HEK293 (cell line): ENCODE data around the gene ADGB.

Source experiments
- CTCF ChIA-PET: fragments of 350-600 bp; formaldehyde crosslinking; extraction: SDS; loops from one replicate; lab custom pipeline; 2021; ENCODE audit warnings: antibody characterized with exemption; lab: Yijun Ruan, JAX
- POLR2A ChIA-PET: fragments of 300-600 bp; formaldehyde crosslinking; extraction: SDS; loops from one replicate; lab custom pipeline; 2020; ENCODE audit warnings: antibody characterized with exemption, inconsistent platforms; lab: Yijun Ruan, JAX
- H3K27ac ChIP-seq: fragments of 200-500 bp; sonication (Bioruptor generic); 2 replicates; pipeline ENCODE4 v1.5.1; 2014; ENCODE audit warnings: low read depth, low read length, control low read depth, inconsistent platforms; ENCODE audit errors: extremely low read depth
- H3K36me3 ChIP-seq, 2 experiments: fragments of 200-500 bp in 1 of 2; sonication (Bioruptor generic) in 1 of 2; 1 replicate in 1 of 2; 2 replicates in 1 of 2; pipeline ENCODE4 v1.5.1; 2014 to 2017; ENCODE audit warnings: inconsistent platforms in 2 of 2, low read length in 2 of 2; ENCODE audit not compliant: control insufficient read depth in 2 of 2, insufficient read depth in 1 of 2
- H3K4me1 ChIP-seq: fragments of 200-500 bp; sonication (Bioruptor generic); 2 replicates; pipeline ENCODE4 v1.5.1; 2014; ENCODE audit warnings: mild to moderate bottlenecking, low read length, inconsistent platforms; ENCODE audit not compliant: control insufficient read depth, insufficient read depth
- H3K4me3 ChIP-seq: 2 replicates; pipeline ENCODE4 v1.5.1; 2011; ENCODE audit warnings: low read depth, mild to moderate bottlenecking, control low read depth, low read length, moderate library complexity
- H3K9me3 ChIP-seq: fragments of 200-500 bp; sonication (Bioruptor generic); 2 replicates; pipeline ENCODE4 v1.5.1; 2014; ENCODE audit warnings: low read depth, low read length, inconsistent platforms; ENCODE audit not compliant: control insufficient read depth, insufficient read depth
- BCL11A ChIP-seq: fragments of 450-650 bp; formaldehyde crosslinking; IDR thresholded peaks from 2 replicates; pipeline ENCODE4 v1.5.1; 2016; ENCODE audit warnings: low read depth, missing biosample characterization, missing genetic modification characterization
- BCL6B ChIP-seq: fragments of 450-650 bp; formaldehyde crosslinking; IDR thresholded peaks from 2 replicates; pipeline ENCODE4 v1.5.1; 2017; ENCODE audit warnings: missing biosample characterization, missing genetic modification characterization
- CTCF ChIP-seq: fragments of 450-650 bp; formaldehyde crosslinking; IDR thresholded peaks from 2 replicates; pipeline ENCODE4 v1.5.1; 2016; ENCODE audit warnings: missing biosample characterization, missing genetic modification characterization
- HOXA7 ChIP-seq: sonication (generic); formaldehyde crosslinking; IDR thresholded peaks from 2 replicates; pipeline ENCODE4 v1.8.1; 2022; ENCODE audit warnings: missing genetic modification reagents, borderline replicate concordance
- INSM2 ChIP-seq: fragments of 450-650 bp; formaldehyde crosslinking; IDR thresholded peaks from 2 replicates; pipeline ENCODE4 v1.5.1; 2016; ENCODE audit warnings: missing biosample characterization, missing genetic modification characterization
- KLF7 ChIP-seq: fragments of 450-650 bp; formaldehyde crosslinking; IDR thresholded peaks from 2 replicates; pipeline ENCODE4 v1.5.1; 2016; ENCODE audit warnings: missing biosample characterization, missing genetic modification characterization, borderline replicate concordance
- PBX3 ChIP-seq: sonication (generic); formaldehyde crosslinking; IDR thresholded peaks from 2 replicates; pipeline ENCODE4 v1.8.1; 2022; ENCODE audit warnings: mild to moderate bottlenecking, moderate library complexity, missing genetic modification reagents
- SP7 ChIP-seq: fragments of 450-650 bp; formaldehyde crosslinking; IDR thresholded peaks from 2 replicates; pipeline ENCODE4 v1.5.1; 2016; ENCODE audit warnings: missing biosample characterization, missing genetic modification characterization
- ZBTB21 ChIP-seq: fragments of 450-650 bp; formaldehyde crosslinking; IDR thresholded peaks from 2 replicates; pipeline ENCODE4 v1.5.1; 2017; ENCODE audit warnings: missing biosample characterization, missing genetic modification characterization
- ZBTB6 ChIP-seq: fragments of 450-650 bp; formaldehyde crosslinking; IDR thresholded peaks from 2 replicates; pipeline ENCODE4 v1.5.1; 2017; ENCODE audit warnings: missing biosample characterization, missing genetic modification characterization
- ZFP41 ChIP-seq: fragments of 450-650 bp; formaldehyde crosslinking; IDR thresholded peaks from 2 replicates; pipeline ENCODE4 v1.5.1; 2016; ENCODE audit warnings: missing biosample characterization, missing genetic modification characterization, borderline replicate concordance
- ZIC2 ChIP-seq: fragments of 450-650 bp; formaldehyde crosslinking; IDR thresholded peaks from 2 replicates; pipeline ENCODE4 v1.5.1; 2016; ENCODE audit warnings: missing biosample characterization, missing genetic modification characterization
- ZNF2 ChIP-seq: fragments of 450-650 bp; formaldehyde crosslinking; IDR thresholded peaks from 2 replicates; pipeline ENCODE4 v1.5.1; 2016; ENCODE audit warnings: missing biosample characterization, missing genetic modification characterization
- ZNF335 ChIP-seq: fragments of 450-650 bp; formaldehyde crosslinking; conservative IDR thresholded peaks from 2 replicates; pipeline ENCODE4 v1.5.1; 2016; ENCODE audit warnings: missing biosample characterization, missing genetic modification characterization
- ZNF341 ChIP-seq: fragments of 450-650 bp; formaldehyde crosslinking; IDR thresholded peaks from 2 replicates; pipeline ENCODE4; 2016; ENCODE audit warnings: low read depth, missing biosample characterization, missing genetic modification characterization
- ZNF391 ChIP-seq: fragments of 450-650 bp; formaldehyde crosslinking; IDR thresholded peaks from 2 replicates; pipeline ENCODE4 v1.5.1; 2016; ENCODE audit warnings: low read depth, missing biosample characterization, missing genetic modification characterization, borderline replicate concordance
- ZNF398 ChIP-seq: fragments of 450-650 bp; formaldehyde crosslinking; IDR thresholded peaks from 2 replicates; pipeline ENCODE4 v1.5.1; 2017; ENCODE audit warnings: missing biosample characterization, missing genetic modification characterization
- ZNF449 ChIP-seq: fragments of 450-650 bp; formaldehyde crosslinking; IDR thresholded peaks from 2 replicates; pipeline ENCODE4 v1.5.1; 2017; ENCODE audit warnings: missing biosample characterization, mild to moderate bottlenecking, missing genetic modification characterization, moderate library complexity
- ZNF544 ChIP-seq: fragments of 450-650 bp; formaldehyde crosslinking; IDR thresholded peaks from 2 replicates; pipeline ENCODE4 v1.5.0; 2017; ENCODE audit warnings: missing biosample characterization, missing genetic modification characterization
- ZNF548 ChIP-seq: fragments of 450-650 bp; formaldehyde crosslinking; IDR thresholded peaks from 2 replicates; pipeline ENCODE4 v1.5.1; 2016; ENCODE audit warnings: missing biosample characterization, missing genetic modification characterization
- ZNF660 ChIP-seq: fragments of 450-650 bp; IDR thresholded peaks from 2 replicates; pipeline ENCODE4 v1.5.1; 2018; ENCODE audit warnings: missing biosample characterization, mild to moderate bottlenecking, missing genetic modification characterization
- ZNF768 ChIP-seq: fragments of 450-650 bp; formaldehyde crosslinking; IDR thresholded peaks from 2 replicates; pipeline ENCODE4 v1.5.1; 2018; ENCODE audit warnings: missing biosample characterization, mild to moderate bottlenecking, missing genetic modification characterization

Gene ADGB

GRCh38 chr6:146697921-146698320, 99.1 kb downstream of the ADGB start:
- ChIA-PET POLR2A (no interaction called here), CTCF (interaction anchor here (0.6 to 2.5 kb wide), 3 partner anchors 18 to 770 kb away, joined by 3 to 7 read pairs (median 4); no protein-coding TSS in a partner anchor)
- Histone ChIP-seq H3K4me3 (no peak overlapping the region), H3K4me1 (no peaks in the 10 kb centered on the region), H3K27ac (no peak overlapping the region), H3K9me3 (no peaks in the 10 kb centered on the region)
- TF ChIP-seq ZBTB6, result no peak
- TF ChIP-seq INSM2 (tag by site-specific recombination), result no peak
- no peak for TF ChIP-seq BCL11A (tag by site-specific recombination)
- no peak for TF ChIP-seq ZNF548 (tag by site-specific recombination)
- TF ChIP-seq ZNF544, result no peak
- no peak for TF ChIP-seq KLF7 (tag by site-specific recombination)
- TF ChIP-seq ZBTB21, result no peak
- no peak for TF ChIP-seq HOXA7 (CRISPR knock-in tag)
- TF ChIP-seq ZIC2 (tag by site-specific recombination), result no peak
- no peak for TF ChIP-seq PBX3 (CRISPR knock-in tag)
- no peak for TF ChIP-seq ZNF768
- TF ChIP-seq ZNF391 (tag by site-specific recombination), result no peak
- no peak for TF ChIP-seq ZNF398 (tag by site-specific recombination)
- no peak for TF ChIP-seq ZNF449 (tag by site-specific recombination)
- TF ChIP-seq, all 188 proteins: peak for 0
- H3K36me3 ChIP-seq, result no peaks in the 10 kb centered on the region

GRCh38 chr6:146700078-146700686, 101.4 kb downstream of the ADGB start:
- Histone ChIP-seq H3K9me3 (no peaks in the 10 kb centered on the region), H3K4me3 (no peak overlapping the region), H3K36me3 (no peaks in the 10 kb centered on the region), H3K4me1 (no peaks in the 10 kb centered on the region), H3K27ac (no peak overlapping the region)
- ChIA-PET POLR2A (interaction anchor here (0.6 kb wide), 1 partner anchor 176 kb away, joined by 3 read pairs; no protein-coding TSS in a partner anchor), CTCF (interaction anchor here (0.5 to 2.9 kb wide), 16 partner anchors 9 to 829 kb away, joined by 3 to 13 read pairs (median 3); no protein-coding TSS in a partner anchor)
- no peak for TF ChIP-seq ZNF341 (tag by site-specific recombination)
- no peak for TF ChIP-seq SP7 (tag by site-specific recombination)
- no peak for TF ChIP-seq ZFP41 (tag by site-specific recombination)
- TF ChIP-seq ZNF2, result 0 out of 2 replicates have a peak, but pooled peaks have one; percentile 38
- peak; percentile 42 for TF ChIP-seq CTCF (tag by site-specific recombination)
- no peak for TF ChIP-seq BCL6B (tag by site-specific recombination)
- TF ChIP-seq ZNF660 (tag by site-specific recombination), result peak; percentile 91
- TF ChIP-seq ZNF335 (tag by site-specific recombination), result no peak
